ENCODE results near the gene KCNG4.

DNA sequence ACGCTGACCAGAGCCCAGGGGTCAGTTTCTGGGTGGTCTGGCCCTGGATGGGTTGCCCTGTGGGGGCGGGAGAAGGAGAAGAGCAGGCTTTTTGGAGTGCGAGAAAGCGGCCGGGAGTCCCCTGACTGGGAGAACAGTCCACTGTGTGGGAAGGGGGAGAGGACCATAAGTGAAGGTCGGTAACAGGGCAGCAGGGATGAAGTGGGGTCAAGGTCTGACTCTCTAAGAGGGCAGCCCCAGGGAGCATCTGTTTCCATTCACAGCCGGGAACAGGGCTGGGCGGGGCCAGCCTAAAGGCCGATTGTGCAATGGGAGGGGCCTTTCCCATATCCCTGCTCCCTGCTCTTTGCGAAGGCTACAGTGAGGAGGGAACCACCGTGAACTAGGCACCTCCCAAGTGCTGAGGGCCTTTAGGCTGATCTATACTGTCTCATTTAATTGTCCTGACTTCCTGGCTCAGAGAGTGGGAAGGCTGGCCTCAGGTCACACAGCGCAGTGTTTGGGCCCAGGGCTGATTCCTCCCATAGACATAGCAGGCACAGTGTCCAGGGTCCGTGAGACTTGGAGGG, 44.4 kb upstream of the KCNG4 start:
- TF ChIP-seq, protein P1, sequence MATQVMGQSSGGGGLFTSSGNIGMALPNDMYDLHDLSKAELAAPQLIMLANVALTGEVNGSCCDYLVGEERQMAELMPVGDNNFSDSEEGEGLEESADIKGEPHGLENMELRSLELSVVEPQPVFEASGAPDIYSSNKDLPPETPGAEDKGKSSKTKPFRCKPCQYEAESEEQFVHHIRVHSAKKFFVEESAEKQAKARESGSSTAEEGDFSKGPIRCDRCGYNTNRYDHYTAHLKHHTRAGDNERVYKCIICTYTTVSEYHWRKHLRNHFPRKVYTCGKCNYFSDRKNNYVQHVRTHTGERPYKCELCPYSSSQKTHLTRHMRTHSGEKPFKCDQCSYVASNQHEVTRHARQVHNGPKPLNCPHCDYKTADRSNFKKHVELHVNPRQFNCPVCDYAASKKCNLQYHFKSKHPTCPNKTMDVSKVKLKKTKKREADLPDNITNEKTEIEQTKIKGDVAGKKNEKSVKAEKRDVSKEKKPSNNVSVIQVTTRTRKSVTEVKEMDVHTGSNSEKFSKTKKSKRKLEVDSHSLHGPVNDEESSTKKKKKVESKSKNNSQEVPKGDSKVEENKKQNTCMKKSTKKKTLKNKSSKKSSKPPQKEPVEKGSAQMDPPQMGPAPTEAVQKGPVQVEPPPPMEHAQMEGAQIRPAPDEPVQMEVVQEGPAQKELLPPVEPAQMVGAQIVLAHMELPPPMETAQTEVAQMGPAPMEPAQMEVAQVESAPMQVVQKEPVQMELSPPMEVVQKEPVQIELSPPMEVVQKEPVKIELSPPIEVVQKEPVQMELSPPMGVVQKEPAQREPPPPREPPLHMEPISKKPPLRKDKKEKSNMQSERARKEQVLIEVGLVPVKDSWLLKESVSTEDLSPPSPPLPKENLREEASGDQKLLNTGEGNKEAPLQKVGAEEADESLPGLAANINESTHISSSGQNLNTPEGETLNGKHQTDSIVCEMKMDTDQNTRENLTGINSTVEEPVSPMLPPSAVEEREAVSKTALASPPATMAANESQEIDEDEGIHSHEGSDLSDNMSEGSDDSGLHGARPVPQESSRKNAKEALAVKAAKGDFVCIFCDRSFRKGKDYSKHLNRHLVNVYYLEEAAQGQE (IDR thresholded peaks at IDR 0.05; ENCODE audit: low read depth, low read length), result no peak
- TF ChIP-seq, protein P2, sequence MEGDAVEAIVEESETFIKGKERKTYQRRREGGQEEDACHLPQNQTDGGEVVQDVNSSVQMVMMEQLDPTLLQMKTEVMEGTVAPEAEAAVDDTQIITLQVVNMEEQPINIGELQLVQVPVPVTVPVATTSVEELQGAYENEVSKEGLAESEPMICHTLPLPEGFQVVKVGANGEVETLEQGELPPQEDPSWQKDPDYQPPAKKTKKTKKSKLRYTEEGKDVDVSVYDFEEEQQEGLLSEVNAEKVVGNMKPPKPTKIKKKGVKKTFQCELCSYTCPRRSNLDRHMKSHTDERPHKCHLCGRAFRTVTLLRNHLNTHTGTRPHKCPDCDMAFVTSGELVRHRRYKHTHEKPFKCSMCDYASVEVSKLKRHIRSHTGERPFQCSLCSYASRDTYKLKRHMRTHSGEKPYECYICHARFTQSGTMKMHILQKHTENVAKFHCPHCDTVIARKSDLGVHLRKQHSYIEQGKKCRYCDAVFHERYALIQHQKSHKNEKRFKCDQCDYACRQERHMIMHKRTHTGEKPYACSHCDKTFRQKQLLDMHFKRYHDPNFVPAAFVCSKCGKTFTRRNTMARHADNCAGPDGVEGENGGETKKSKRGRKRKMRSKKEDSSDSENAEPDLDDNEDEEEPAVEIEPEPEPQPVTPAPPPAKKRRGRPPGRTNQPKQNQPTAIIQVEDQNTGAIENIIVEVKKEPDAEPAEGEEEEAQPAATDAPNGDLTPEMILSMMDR (IDR thresholded peaks at IDR 0.05 in 2 of 3, conservative IDR thresholded peaks at IDR 0.05 in 1 of 3; ENCODE audit: control insufficient read depth in 2 of 3, extremely low read depth in 1 of 3, insufficient read depth in 1 of 3, low read depth in 3 of 3, low read length in 3 of 3), result no peak
- TF ChIP-seq, protein P3, sequence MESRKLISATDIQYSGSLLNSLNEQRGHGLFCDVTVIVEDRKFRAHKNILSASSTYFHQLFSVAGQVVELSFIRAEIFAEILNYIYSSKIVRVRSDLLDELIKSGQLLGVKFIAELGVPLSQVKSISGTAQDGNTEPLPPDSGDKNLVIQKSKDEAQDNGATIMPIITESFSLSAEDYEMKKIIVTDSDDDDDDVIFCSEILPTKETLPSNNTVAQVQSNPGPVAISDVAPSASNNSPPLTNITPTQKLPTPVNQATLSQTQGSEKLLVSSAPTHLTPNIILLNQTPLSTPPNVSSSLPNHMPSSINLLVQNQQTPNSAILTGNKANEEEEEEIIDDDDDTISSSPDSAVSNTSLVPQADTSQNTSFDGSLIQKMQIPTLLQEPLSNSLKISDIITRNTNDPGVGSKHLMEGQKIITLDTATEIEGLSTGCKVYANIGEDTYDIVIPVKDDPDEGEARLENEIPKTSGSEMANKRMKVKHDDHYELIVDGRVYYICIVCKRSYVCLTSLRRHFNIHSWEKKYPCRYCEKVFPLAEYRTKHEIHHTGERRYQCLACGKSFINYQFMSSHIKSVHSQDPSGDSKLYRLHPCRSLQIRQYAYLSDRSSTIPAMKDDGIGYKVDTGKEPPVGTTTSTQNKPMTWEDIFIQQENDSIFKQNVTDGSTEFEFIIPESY (IDR thresholded peaks at IDR 0.05), result no peak
- TF ChIP-seq POLR2AphosphoS5 (IDR thresholded peaks at IDR 0.05; ENCODE audit: low read length), result no peak
- TF ChIP-seq, protein P4, sequence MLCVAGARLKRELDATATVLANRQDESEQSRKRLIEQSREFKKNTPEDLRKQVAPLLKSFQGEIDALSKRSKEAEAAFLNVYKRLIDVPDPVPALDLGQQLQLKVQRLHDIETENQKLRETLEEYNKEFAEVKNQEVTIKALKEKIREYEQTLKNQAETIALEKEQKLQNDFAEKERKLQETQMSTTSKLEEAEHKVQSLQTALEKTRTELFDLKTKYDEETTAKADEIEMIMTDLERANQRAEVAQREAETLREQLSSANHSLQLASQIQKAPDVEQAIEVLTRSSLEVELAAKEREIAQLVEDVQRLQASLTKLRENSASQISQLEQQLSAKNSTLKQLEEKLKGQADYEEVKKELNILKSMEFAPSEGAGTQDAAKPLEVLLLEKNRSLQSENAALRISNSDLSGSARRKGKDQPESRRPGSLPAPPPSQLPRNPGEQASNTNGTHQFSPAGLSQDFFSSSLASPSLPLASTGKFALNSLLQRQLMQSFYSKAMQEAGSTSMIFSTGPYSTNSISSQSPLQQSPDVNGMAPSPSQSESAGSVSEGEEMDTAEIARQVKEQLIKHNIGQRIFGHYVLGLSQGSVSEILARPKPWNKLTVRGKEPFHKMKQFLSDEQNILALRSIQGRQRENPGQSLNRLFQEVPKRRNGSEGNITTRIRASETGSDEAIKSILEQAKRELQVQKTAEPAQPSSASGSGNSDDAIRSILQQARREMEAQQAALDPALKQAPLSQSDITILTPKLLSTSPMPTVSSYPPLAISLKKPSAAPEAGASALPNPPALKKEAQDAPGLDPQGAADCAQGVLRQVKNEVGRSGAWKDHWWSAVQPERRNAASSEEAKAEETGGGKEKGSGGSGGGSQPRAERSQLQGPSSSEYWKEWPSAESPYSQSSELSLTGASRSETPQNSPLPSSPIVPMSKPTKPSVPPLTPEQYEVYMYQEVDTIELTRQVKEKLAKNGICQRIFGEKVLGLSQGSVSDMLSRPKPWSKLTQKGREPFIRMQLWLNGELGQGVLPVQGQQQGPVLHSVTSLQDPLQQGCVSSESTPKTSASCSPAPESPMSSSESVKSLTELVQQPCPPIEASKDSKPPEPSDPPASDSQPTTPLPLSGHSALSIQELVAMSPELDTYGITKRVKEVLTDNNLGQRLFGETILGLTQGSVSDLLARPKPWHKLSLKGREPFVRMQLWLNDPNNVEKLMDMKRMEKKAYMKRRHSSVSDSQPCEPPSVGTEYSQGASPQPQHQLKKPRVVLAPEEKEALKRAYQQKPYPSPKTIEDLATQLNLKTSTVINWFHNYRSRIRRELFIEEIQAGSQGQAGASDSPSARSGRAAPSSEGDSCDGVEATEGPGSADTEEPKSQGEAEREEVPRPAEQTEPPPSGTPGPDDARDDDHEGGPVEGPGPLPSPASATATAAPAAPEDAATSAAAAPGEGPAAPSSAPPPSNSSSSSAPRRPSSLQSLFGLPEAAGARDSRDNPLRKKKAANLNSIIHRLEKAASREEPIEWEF (IDR thresholded peaks at IDR 0.05; ENCODE audit: insufficient replicate concordance, low read depth, low read length), result no peak

Data from GM12878 (cell line).